GM20431 (cell line): ENCODE measurements around the gene TEX19.
"Not testable (repeated sequence)": the region's sequence is repeated elsewhere in the genome, so short reads cannot be mapped to it uniquely, and the experiment has no call there.

Experiments
- in situ Hi-C: fragments of 300-500 bp; cut with MseI, MboI; formaldehyde crosslinking; loops from one replicate; pipeline ENCODE4 v1.15.0; 2020; ENCODE audit warnings: low sequenced_read_pairs; ENCODE audit not compliant: unreplicated experiment

Gene TEX19

GRCh38 chr17:82372249-82373071 is 13.4 kb downstream of the TEX19 start:
- in situ Hi-C loops, result no loop called here

GRCh38 chr17:82373072-82373452 is 14.0 kb downstream of the TEX19 start:
- in situ Hi-C loops, result not testable (repeated sequence)

GRCh38 chr17:82373731-82374625 is 14.9 kb downstream of the TEX19 start:
- in situ Hi-C loops, result no loop called here

DNA sequence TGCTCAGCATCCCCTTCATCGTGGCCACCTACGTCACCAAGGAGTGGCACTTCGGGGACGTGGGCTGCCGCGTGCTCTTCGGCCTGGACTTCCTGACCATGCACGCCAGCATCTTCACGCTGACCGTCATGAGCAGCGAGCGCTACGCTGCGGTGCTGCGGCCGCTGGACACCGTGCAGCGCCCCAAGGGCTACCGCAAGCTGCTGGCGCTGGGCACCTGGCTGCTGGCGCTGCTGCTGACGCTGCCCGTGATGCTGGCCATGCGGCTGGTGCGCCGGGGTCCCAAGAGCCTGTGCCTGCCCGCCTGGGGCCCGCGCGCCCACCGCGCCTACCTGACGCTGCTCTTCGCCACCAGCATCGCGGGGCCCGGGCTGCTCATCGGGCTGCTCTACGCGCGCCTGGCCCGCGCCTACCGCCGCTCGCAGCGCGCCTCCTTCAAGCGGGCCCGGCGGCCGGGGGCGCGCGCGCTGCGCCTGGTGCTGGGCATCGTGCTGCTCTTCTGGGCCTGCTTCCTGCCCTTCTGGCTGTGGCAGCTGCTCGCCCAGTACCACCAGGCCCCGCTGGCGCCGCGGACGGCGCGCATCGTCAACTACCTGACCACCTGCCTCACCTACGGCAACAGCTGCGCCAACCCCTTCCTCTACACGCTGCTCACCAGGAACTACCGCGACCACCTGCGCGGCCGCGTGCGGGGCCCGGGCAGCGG is 15.7 kb downstream of the TEX19 start:
- in situ Hi-C loops, result no loop called here

DNA sequence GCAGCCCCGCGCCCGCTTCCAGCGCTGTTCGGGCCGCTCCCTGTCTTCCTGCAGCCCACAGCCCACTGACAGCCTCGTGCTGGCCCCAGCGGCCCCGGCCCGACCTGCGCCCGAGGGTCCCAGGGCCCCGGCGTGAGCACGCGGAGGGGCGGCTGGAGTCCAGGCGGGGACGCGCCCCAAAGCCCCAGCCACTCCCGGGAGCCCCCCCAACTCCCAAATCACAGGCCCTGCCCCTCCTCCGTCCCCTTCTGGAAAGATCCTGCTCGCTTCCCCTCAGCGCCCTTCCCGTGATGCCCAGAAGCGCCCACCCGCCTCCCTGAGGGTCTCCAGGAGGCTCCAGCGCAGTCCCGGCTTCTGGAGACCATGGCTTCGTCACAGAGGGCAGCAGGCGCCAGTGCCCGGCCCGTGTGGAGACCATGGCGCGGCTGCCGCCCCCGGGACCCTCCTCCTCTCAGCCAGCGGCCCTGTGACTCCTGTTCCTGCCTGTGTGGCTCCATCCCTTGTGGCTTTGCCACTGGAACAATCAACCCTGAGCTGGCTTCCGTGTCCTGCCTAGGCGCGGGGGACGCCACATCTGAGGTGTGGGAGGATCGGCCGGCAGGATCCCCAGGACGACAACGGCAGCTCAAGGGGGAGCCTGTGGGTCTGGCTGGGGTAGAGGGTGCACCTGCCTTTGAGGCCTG is 16.5 kb downstream of the TEX19 start:
- in situ Hi-C loops, result no loop called here

DNA sequence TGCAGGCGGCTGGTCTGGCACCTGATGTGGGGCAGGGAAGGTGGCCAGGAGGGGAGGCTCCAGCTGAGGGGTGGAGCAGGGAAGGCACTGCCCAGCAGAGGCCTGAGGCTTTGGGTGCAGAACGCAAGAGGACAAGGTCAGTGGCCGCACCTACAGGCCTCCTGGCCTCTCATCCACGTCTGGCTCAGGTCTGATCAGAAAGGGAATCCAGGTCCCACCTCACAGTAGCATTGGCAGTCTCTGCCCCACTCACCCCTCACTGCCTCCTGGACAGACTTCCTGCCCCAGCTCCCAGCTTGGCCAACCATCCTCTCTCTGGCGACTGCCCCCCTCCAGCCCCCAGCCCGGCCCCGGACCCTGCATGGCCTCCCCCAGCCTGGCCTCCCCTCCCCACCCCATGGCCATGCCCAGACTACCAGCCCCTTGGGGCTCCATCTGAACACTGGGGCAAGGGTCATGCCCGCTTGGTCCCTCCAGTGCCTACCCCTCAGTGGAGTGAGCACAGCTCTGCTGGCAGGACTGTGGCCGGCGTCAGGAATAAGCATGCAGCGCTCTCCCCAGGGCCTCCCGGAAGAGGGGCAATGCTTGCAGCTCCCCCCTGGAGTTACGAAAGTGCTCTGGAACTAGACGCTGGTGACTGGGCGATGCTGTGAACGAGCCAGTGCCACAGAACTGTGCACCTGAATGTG is 17.1 kb downstream of the TEX19 start:
- in situ Hi-C loops, result no loop called here

- in situ Hi-C loops, result not testable (repeated sequence)
Observed at GRCh38 chr17:82377294-82377693, 18.2 kb downstream of the TEX19 start.

- in situ Hi-C loops, result no loop called here
Observed at GRCh38 chr17:82377924-82378740, 19.1 kb downstream of the TEX19 start.

DNA sequence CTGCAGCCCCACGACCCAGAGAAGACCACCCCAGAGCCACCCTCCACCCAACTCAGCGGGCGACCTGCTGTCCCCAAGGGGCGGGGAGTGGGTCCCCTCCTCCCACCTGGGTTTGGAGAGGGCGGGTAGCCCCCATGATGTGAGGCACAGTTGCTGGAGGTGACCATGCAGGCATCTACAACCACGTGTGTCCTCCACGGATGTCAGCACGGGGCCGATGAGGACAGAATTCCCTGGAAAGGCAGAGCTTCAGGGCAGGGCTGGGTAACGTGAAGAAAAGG is 19.6 kb downstream of the TEX19 start:
- in situ Hi-C loops, result no loop called here

DNA sequence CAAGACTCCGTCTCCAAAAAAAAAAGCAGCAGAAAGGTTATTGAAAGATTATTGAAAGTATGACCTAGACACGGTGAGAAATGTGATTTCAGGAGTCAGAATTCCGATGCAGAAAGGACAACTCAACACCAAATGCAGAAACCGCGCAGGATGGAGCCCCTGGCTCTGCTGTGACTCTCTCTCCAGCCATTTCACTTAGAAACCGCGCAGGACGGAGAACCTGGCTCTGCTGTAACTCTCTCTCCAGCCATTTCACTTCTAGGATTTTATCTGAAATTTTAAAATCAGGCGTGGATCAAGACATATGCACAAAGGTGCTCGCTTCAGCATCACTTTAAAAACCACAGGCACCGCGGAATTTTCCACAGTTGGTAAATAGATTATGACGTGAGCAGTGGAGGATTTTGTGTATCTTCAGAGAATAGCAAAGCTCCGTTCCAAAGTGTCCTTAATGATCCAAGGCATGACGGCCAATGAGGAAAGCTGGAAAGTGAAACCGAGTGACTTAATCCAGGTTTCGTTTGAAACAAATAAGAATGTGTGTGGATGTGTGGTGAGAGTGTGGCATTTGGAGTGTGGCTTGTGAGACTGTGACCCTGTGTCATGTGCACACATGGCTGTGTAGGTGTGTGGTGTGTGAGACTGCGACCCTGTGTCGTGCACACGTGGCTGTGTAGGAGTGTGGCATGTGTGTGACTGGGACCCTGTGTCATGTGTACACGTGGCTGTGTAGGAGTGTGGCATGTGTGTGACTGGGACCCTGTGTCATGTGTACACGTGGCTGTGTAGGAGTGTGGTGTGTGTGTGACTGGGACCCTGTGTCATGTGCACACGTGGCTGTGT is 22.0 kb downstream of the TEX19 start:
- in situ Hi-C loops, result no loop called here

- in situ Hi-C loops, result not testable (repeated sequence)
Observed at GRCh38 chr17:82381703-82382009, 22.6 kb downstream of the TEX19 start.

GRCh38 chr17:82382220-82382932 is 23.3 kb downstream of the TEX19 start:
- in situ Hi-C loops, result not testable (repeated sequence)

DNA sequence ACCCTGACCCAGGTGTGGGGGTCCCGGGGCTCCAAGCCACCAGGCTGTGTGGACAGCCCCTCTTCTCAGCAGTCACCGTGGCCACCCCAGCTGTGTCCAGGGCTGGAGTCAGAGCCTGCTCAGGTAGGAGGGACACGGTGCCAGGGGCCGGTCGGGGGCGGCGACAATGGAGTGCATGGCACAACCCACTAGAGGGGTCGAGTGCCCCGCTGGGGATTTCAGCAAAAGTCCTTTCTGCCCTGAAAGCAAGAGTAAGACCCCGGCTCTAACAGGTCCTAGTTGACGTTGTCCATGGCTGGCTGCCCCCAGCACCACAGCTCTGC is 23.8 kb downstream of the TEX19 start:
- in situ Hi-C loops, result no loop called here

- in situ Hi-C loops, result no loop called here
Observed at GRCh38 chr17:82383411-82383810, 24.4 kb downstream of the TEX19 start.

GRCh38 chr17:82384051-82384729 is 25.1 kb downstream of the TEX19 start:
- in situ Hi-C loops, result no loop called here

DNA sequence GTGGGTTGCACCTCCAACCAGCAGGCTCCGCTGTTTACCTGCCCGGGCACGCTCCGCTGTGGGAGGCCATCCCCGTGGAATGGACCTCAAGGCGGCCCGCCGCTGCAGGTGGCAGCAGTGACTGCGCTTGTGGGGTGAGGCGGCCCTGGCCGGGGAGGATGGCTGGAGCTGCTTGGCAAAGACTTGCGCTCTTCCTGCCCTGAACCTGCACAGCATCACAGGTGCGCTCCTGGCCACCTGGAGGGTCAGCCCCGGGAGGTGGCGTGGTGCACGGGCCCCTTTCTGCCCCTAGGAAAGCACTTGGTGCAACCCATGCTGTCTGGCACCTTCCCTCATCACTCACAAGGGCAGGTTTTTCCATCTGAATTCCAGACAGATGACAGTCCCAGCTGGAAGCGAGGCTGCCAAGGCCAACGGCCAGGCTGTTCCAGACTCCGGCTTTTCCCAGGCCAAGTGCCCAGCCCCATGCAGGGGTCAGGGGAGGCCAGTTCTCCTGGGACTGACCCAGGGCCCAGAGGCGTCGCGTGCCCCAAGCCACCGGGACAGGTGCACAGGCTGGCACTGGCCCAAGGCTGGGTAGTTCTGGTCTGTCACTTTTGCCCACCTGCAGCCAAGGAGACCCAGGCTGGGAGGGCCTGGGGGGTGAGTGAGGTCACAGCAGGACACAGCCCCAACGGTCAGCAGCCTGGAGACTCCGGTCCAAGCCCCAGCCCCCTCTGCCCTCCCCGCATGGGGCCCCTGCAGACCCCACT is 25.9 kb downstream of the TEX19 start:
- in situ Hi-C loops, result no loop called here
